NCI-H2227 (cell line): ENCODE measurements around the gene FASN.

ENCODE experiments used
- DNase-seq: peaks from one replicate; lab custom pipeline; 2025; ENCODE audit not compliant: unreplicated experiment; lab: John Stamatoyannopoulos, UW

The FASN gene

GRCh38 chr17:82078433-82078832, 19.6 kb downstream of the FASN start:
- DNase-seq, result no peak

- DNase-seq, result no peak
Observed at GRCh38 chr17:82077617-82078358, 20.2 kb downstream of the FASN start.

GRCh38 chr17:82076785-82077591, 21.0 kb downstream of the FASN start:
- DNase-seq, result no peak

GRCh38 chr17:82076018-82076784, 21.8 kb downstream of the FASN start:
- no peak for DNase-seq

GRCh38 chr17:82073446-82073845, 24.6 kb downstream of the FASN start:
- DNase-seq, result no peak

GRCh38 chr17:82072827-82073226, 25.2 kb downstream of the FASN start:
- no peak for DNase-seq

GRCh38 chr17:82070611-82071010, 27.4 kb downstream of the FASN start:
- no peak for DNase-seq

GRCh38 chr17:82065638-82066303, 32.3 kb downstream of the FASN start, which contains the start of gene DUS1L:
TSS of gene DUS1L (minus strand) at chr17:82065804. CDS start at chr17:82065059, 745 bp downstream.
- peak; percentile 76 for DNase-seq

GRCh38 chr17:82065193-82065637, 32.8 kb downstream of the FASN start:
- no peak for DNase-seq

GRCh38 chr17:82064433-82065192, 33.4 kb downstream of the FASN start:
- no peak for DNase-seq

- no peak for DNase-seq
Observed at GRCh38 chr17:82063424-82064415, 34.3 kb downstream of the FASN start.

GRCh38 chr17:82062984-82063368, 35.1 kb downstream of the FASN start:
- DNase-seq, result no peak

GRCh38 chr17:82062076-82062983, 35.7 kb downstream of the FASN start:
- no peak for DNase-seq

- DNase-seq, result no peak
Observed at GRCh38 chr17:82061047-82061925, 36.8 kb downstream of the FASN start.

- no peak for DNase-seq
Observed at GRCh38 chr17:82060614-82061013, 37.4 kb downstream of the FASN start.

GRCh38 chr17:82060001-82060380, 38.0 kb downstream of the FASN start:
- no peak for DNase-seq
